BE2C (cell line): ENCODE data around the gene ABCB11.
"Not testable (repeated sequence)": the region's sequence is repeated elsewhere in the genome, so short reads cannot be mapped to it uniquely, and the experiment has no call there.

Experiments
- DNase-seq: peaks from one replicate; pipeline ENCODE4 v3.0.0-alpha.2; 2020
- H3K27me3 ChIP-seq: fragments of 250-450 bp; sonication (Bioruptor Pico); 2 replicates; pipeline ENCODE4 v1.5.1; 2020; ENCODE audit warnings: mild to moderate bottlenecking
- H3K36me3 ChIP-seq: fragments of 250-450 bp; sonication (Bioruptor Pico); 2 replicates; pipeline ENCODE4 v1.5.1; 2020; ENCODE audit warnings: mild to moderate bottlenecking
- H3K4me1 ChIP-seq: fragments of 250-450 bp; sonication (Bioruptor Pico); 2 replicates; pipeline ENCODE4 v1.5.1; 2020
- H3K4me3 ChIP-seq: 2 replicates; pipeline ENCODE4 v1.5.1; 2011; ENCODE audit warnings: low read depth, low read length
- H3K9me3 ChIP-seq: fragments of 250-450 bp; sonication (Bioruptor Pico); 2 replicates; pipeline ENCODE4 v1.5.1; 2020
- CTCF ChIP-seq: IDR thresholded peaks from 2 replicates; pipeline ENCODE4 v1.5.1; 2012; ENCODE audit warnings: mild to moderate bottlenecking, low read depth, low read length

Gene ABCB11

GRCh38 chr2:169023161-169023560, 8.0 kb downstream of the ABCB11 start:
- no peak overlapping the region for H3K4me3 ChIP-seq
- H3K27me3 ChIP-seq = no peaks in the 10 kb centered on the region
- no peak for TF ChIP-seq CTCF
- no peak for DNase-seq
- no peaks in the 10 kb centered on the region for H3K9me3 ChIP-seq
- no peaks in the 10 kb centered on the region for H3K36me3 ChIP-seq
- no peaks in the 10 kb centered on the region for H3K4me1 ChIP-seq

GRCh38 chr2:169018390-169018789, 12.7 kb downstream of the ABCB11 start:
- DNase-seq = no peak
- no peak for TF ChIP-seq CTCF

GRCh38 chr2:169015943-169016342, 15.2 kb downstream of the ABCB11 start:
- H3K4me1 ChIP-seq = no peaks in the 10 kb centered on the region

More at GRCh38 chr2:169018390-169018789, 12.7 kb downstream of the ABCB11 start:
- Histone ChIP-seq H3K4me3 (no peak overlapping the region), H3K27me3 (no peaks in the 10 kb centered on the region), H3K4me1 (no peaks in the 10 kb centered on the region), H3K9me3 (no peaks in the 10 kb centered on the region), H3K36me3 (no peaks in the 10 kb centered on the region)

GRCh38 chr2:169014780-169015179, 16.3 kb downstream of the ABCB11 start:
- Histone ChIP-seq H3K4me3 (no peak overlapping the region), H3K4me1 (no peaks in the 10 kb centered on the region), H3K27me3 (no peaks in the 10 kb centered on the region), H3K36me3 (no peaks in the 10 kb centered on the region), H3K9me3 (no peaks in the 10 kb centered on the region)
- TF ChIP-seq CTCF = no peak
- DNase-seq = no peak

More at GRCh38 chr2:169015943-169016342, 15.2 kb downstream of the ABCB11 start:
- H3K9me3 ChIP-seq = no peaks in the 10 kb centered on the region
- no peaks in the 10 kb centered on the region for H3K27me3 ChIP-seq
- no peak overlapping the region for H3K4me3 ChIP-seq
- TF ChIP-seq CTCF = no peak
- DNase-seq = no peak
- no peaks in the 10 kb centered on the region for H3K36me3 ChIP-seq

- no peaks in the 10 kb centered on the region for H3K27me3 ChIP-seq
- no peak for TF ChIP-seq CTCF
- DNase-seq = no peak
- H3K9me3 ChIP-seq = no peaks in the 10 kb centered on the region
- no peaks in the 10 kb centered on the region for H3K36me3 ChIP-seq
- H3K4me3 ChIP-seq = no peak overlapping the region
- no peaks in the 10 kb centered on the region for H3K4me1 ChIP-seq
Observed at GRCh38 chr2:169013628-169014026, 17.5 kb downstream of the ABCB11 start.

- H3K4me3 ChIP-seq = no peak overlapping the region
- TF ChIP-seq CTCF = no peak
- no peaks in the 10 kb centered on the region for H3K27me3 ChIP-seq
- no peaks in the 10 kb centered on the region for H3K4me1 ChIP-seq
- no peak for DNase-seq
- no peaks in the 10 kb centered on the region for H3K9me3 ChIP-seq
- H3K36me3 ChIP-seq = no peaks in the 10 kb centered on the region
Observed at GRCh38 chr2:169012812-169013627, 18.1 kb downstream of the ABCB11 start.

- not testable (repeated sequence) for H3K4me1 ChIP-seq, H3K9me3 ChIP-seq, H3K27me3 ChIP-seq, H3K4me3 ChIP-seq, H3K36me3 ChIP-seq
- peak; percentile 12 for DNase-seq
Observed at GRCh38 chr2:169012191-169012792, 18.8 kb downstream of the ABCB11 start.
